ENCODE measurements around the gene RAC3. TPM values are rescaled to one million over a fixed set of nuclear protein-coding genes. Genes with fewer than 3 reads are reported as not detected.

RAC3 gene
- total RNA-seq, 1 experiment from 2014 or later, result 84.8 TPM

- WGBS (ENCODE audit: extremely low coverage, insufficient read length, low lambda C conversion rate), result no CpG with 5 or more reads among the region's 18 CpGs
- Histone ChIP-seq H3K18ac (ENCODE audit: insufficient read length, low read depth, low read length) (no peak overlapping the region), H3K4me2 (ENCODE audit: insufficient read depth, insufficient read length, low read length) (no peak overlapping the region), H3K9me3 (ENCODE audit: control insufficient read depth, low read depth, low read length) (no peaks in the 10 kb centered on the region), H2BK120ac (ENCODE audit: low read depth, low read length, poor library complexity, severe bottlenecking) (no peak overlapping the region), H2BK5ac (ENCODE audit: insufficient read length, low read length) (no peak overlapping the region), H2AK5ac (ENCODE audit: insufficient read length, low read length) (no peak overlapping the region), H3K14ac (ENCODE audit: insufficient read depth, low read length) (no peak overlapping the region), H4K91ac (ENCODE audit: insufficient read length, low read depth, low read length) (no peak overlapping the region), H2BK15ac (ENCODE audit: low read depth, low read length) (no peak overlapping the region), H3T11ph (ENCODE audit: low read length) (no peak overlapping the region), H2BK12ac (ENCODE audit: insufficient read length, low read depth, low read length) (no peak overlapping the region), H3K23me2 (ENCODE audit: insufficient read length, low read depth, low read length, poor library complexity, severe bottlenecking) (no peaks in the 10 kb centered on the region), H4K20me1 (ENCODE audit: control insufficient read depth, insufficient read depth, insufficient read length) (no peaks in the 10 kb centered on the region), H3K27me3 (ENCODE audit: insufficient read depth, low read length) (no peaks in the 10 kb centered on the region), H3K23ac (ENCODE audit: insufficient read length, low read depth, low read length) (no peak overlapping the region), H2BK20ac (ENCODE audit: low read depth, low read length, poor library complexity, severe bottlenecking) (no peak overlapping the region), H3K56ac (ENCODE audit: insufficient read length, low read depth, low read length) (no peak overlapping the region), H4K5ac (ENCODE audit: insufficient read length, low read depth, low read length) (no peak overlapping the region), H3K27ac (ENCODE audit: insufficient read length, low read depth, low read length) (no peak overlapping the region), H3K9ac (ENCODE audit: extremely low read depth, insufficient read length, low read length) (no peak overlapping the region), H4K8ac (replicated peaks; ENCODE audit: insufficient read length, low read depth, low read length) (no peak overlapping the region), H3K79me1 (ENCODE audit: insufficient read depth, low read depth, low read length, poor library complexity, severe bottlenecking) (no peaks in the 10 kb centered on the region), H2AFZ (ENCODE audit: low read length) (no peak overlapping the region), H3K4me1 (ENCODE audit: insufficient read depth, low read length) (no peaks in the 10 kb centered on the region), H3K4ac (ENCODE audit: low read depth, low read length) (no peak overlapping the region), H3K79me2 (ENCODE audit: insufficient read depth, low read length) (no peaks in the 10 kb centered on the region)
- peaks cover 19% of the 10 kb centered on the region for H3K27me3 Mint-ChIP-seq (ENCODE audit: low read depth)
- H3K4me1 Mint-ChIP-seq, result no peaks in the 10 kb centered on the region; a peak in 2 of 4 replicates
- peak overlapping the region in 2 of 3 experiments; percentile 44 to 83; a peak in 2 of 7 replicates for H3K27ac Mint-ChIP-seq
- no peak for TF ChIP-seq CTCF (conservative IDR thresholded peaks at IDR 0.05)
- H3K9me3 Mint-ChIP-seq, result no peaks in the 10 kb centered on the region
- H3K4me3 Mint-ChIP-seq, result no peak overlapping the region
- H3K36me3 Mint-ChIP-seq (ENCODE audit: insufficient read depth in 1 of 3, low read depth in 3 of 3), result peaks cover 18 to 42% (median 40%) of the 10 kb centered on the region in 3 experiments; a peak in 6 of 7 replicates
- DNase-seq, result no peak
These were observed 47.0 kb downstream of the RAC3 start for GRCh38 chr17:82078433-82078832.

All from H9 (cell line).